ENCODE measurements around the gene SORCS2. TPM values are rescaled to one million over a fixed set of nuclear protein-coding genes. Genes with fewer than 3 reads are reported as not detected.

SORCS2 gene
- total RNA-seq, 1 donor from 2014 or later, result 9.6 TPM

DNA sequence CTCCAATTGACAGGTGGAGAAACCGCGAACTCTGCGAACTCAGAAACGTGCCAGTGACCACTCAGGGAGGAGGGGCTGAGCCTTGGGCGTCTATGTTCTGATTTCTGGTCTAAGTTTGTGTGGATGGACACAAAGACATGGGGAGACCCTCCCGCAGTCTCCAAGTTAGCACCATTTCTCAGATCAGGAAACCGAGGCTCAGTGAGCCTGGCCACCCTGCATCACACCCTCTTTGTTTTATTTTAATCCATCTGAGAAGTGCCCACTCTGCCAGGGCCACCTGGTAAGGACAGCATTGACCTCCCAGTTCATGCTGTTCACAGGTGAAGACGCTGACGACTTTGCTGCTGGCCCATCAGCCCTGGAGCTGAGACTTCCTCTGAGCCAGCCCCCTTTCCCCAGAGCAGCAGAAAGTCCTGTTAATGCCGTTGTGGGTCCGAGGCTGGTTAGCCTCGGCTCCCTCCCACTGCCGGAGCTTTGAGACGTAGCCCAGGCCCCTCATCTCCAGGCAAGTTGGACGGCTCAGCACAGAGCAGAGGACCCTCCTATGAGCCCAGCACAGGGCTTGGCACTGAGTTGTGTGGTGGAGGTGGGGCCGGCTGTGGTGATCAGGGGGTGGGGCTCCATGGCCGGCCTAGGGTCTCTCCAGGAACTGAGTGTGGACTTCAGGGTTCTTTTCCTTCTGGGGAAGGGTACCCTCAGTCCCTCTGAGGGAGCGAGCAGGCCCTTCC is 198.7 kb downstream of the SORCS2 start:
- no peak for DNase-seq (ENCODE audit: low spot score)

DNA sequence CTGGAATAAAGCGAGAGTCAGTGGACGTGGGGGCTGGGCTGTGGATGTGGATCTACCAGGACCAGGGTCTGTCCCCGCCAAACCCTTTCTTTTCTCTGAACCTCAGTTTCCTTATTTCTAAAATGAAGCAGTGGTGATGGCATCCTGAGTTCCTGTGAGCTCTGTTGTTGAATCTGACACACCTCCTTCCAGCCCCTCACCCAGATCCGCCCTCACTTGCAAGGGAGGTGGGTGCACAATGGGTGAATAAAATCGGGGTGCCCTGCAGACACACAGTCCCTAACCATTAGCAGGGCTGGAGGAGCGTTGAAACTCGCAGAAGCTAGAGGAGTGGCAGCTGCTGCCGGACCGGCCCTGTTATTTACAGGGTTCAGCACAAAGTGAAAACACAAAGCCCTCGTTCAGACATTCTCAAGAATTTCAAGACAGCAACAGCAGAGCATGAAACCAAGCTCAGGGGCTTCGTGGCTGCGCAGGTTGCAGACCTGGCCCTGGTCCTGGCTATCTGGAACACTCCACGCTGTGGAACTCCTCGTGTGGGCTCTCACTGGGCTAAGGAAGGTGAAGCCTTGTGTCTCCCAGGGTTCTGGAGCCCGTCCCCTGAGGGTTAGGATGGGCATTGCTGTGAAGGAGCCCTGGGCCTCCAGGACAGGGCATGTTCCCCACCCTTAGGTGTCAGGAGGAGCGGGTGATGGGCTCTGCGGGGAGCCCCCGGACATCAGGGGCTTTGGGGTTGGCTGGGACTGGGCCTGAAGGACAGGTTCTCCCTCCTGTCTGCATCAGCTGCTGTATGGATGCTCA is 199.5 kb downstream of the SORCS2 start:
- no peak for DNase-seq (ENCODE audit: low spot score)

DNA sequence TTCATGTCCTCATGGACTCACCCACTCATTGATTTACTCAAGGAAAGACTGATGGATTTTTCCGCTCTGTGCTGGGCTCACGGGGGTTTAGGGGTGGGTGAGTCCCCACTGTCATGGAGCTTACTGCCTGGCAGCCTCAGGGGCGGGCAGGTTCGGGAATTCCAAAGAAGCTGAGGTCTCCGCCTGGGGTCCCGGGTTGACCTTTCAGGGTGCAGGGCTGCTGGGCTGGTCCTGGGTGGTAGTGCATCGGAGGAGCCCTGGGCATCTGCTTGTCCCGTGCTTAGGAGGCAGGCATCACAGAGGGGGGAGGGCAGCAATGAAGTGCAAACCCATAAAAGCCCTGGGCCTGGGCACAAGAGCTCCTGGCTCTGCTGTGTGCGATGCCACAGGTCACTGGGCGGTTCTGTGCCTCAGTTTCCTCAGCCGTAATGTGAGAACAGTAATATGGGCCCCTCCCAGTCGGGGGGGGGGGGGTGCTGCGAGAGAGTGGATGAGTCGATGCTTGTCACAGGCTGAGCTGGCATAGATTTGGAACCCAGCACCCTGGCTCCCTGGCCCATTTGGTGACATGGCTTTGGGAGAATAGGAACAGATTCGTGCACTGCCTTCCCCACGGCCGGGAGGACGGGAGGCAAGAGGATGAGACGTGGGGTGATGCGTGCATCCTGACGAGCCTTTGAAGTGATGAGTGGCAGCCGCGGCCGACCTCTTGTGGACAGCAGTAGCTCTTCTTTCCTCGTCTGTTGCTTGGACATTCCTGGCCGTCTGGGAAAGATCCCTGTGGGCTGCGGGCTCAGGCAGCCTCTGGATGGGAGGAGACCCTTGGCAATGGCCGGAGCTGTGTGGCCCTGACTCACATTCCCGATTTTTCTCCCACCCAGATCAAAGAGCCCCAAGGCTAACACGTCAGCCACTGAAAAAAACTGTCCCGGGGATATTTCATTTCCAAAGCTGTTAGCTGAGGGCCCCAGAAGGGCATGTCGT is 200.4 kb downstream of the SORCS2 start:
- peak; percentile 74 for DNase-seq (ENCODE audit: low spot score)

DNA sequence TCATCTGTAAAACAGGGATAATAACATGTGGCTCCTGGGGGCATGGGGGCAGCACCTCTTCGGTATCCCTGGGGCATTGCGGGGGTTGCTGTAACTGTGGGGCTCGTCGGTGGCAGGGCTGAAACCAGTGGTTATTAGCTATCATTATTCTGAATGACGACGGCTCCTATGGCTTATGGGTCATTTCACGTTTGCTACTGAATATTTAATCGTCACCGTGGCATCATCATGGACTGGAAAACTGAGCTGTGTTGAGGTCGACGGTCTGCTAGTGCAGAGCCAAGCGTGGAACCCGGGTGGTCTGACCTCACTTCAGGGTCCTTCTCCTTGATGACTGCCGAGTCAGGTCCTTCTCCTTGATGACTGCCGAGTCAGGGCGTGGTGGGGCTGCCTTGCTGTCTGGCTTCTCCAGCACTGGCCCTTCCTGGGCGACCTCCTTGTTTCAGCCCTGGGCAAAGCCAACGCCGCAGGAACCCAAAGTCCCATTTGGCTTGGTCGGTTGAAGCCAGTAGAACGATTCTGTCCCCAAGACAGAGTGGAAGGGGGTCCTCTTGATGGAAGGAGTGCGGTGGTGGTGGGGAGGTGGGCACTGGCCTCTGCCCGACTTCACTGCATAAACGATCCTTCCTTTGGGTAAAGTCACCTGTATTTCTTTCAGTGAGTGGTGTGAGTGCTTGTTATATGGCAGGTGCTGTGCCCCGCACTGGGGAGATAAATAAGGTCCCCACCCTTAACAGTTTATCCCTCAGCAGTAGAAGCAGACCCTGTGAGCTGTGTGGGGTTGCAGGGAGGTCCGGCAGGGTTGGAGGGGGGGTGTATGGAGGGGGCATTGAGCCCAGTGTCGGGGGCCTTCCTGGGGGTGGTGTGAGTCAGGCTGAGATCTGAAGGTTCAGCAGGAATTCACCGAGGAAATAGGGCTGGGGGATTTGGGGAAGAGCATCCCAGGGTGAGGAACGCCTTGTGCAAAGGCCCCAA is 201.6 kb downstream of the SORCS2 start:
- DNase-seq (ENCODE audit: low spot score), result no peak

DNA sequence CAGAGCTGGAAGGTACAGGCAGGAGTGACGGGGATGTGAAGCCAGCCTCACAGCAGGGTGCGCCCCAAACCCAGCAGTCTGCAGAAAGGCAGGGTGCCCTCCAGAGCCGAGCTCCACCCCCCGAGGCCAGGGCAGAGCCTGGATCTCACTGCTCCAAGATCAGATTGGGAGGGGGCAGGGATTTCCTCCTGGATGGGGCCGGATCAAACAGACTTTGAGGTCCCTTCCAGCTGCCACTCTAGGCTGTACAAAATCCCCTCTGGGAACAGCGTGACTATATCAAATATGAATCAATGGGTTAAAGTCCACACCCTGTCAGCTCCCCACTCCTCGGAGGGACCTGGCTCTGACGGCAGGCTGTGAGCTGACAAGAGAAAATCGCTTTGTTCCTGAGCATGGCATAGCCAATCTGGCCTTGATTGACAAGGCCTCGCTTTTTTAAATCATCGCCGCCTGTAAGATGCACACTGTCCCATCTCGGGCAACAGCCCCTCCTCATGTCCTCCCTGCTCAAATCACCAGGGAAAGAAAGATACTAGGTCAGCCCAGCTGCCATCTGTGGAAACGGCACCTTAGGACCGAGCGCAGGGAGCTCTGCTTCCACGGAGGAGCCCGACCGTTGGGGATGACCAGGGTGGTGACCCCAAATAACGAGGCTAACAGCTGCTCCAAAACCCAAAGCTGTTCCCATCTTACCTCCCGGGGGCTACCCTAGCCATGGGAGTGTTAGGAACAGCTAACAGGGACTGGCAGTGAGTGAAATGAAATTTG is 202.5 kb downstream of the SORCS2 start:
- DNase-seq (ENCODE audit: low spot score), result no peak

DNA sequence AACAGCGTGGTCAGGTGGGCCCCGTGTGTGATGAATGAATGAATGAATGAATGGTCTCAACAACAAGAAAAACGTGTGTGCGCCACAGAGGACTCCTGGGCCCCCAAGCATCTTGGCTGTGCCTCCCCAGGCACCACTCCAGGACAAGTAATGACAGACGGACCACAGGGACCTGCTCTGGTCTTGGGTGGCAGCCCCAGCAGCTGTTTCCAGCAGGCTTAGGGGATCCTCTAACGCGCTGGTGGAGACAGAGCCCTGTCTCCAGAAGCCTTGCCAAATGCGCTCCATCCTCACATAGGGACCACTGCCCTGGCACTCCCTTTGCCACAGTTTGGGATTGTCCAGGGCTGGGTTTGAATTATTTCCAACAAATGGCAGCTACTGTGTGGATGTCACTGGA is 203.3 kb downstream of the SORCS2 start:
- no peak for DNase-seq (ENCODE audit: low spot score)

DNA sequence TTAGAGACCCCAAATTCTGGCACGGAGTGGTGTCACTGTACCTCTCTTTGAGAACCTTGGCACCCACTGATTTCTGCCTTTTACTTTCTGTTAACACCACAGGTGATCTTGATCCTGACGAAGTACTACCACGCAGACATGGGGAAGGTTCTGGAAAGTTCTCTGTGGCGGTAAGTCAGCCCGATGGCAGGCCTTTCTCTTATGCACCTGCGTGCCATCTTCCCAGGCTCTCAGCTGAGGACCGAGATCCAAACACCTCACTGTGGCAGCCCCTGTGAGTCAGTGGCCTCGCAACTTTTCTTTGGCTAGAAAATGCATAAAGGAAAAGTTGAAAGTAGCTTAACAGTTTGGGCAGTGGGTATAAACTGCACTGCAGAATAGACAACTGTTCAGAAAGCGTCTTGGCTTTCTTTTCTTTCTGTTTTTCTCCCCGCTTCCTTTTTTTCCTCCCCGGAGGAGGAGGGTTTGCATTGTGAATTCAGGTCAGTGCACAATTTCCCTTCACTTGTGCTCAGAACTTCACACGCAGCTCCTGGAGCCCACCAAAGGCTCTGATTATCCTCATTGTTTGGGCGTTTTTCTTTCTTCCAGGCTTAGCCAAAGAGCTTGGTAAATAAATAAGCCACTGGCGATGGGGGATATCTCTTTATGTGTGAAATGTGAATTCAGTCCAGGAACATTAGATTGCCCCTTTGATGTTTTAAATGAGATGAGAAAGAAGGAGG is 204.0 kb downstream of the SORCS2 start:
- no peak for DNase-seq (ENCODE audit: low spot score)

DNA sequence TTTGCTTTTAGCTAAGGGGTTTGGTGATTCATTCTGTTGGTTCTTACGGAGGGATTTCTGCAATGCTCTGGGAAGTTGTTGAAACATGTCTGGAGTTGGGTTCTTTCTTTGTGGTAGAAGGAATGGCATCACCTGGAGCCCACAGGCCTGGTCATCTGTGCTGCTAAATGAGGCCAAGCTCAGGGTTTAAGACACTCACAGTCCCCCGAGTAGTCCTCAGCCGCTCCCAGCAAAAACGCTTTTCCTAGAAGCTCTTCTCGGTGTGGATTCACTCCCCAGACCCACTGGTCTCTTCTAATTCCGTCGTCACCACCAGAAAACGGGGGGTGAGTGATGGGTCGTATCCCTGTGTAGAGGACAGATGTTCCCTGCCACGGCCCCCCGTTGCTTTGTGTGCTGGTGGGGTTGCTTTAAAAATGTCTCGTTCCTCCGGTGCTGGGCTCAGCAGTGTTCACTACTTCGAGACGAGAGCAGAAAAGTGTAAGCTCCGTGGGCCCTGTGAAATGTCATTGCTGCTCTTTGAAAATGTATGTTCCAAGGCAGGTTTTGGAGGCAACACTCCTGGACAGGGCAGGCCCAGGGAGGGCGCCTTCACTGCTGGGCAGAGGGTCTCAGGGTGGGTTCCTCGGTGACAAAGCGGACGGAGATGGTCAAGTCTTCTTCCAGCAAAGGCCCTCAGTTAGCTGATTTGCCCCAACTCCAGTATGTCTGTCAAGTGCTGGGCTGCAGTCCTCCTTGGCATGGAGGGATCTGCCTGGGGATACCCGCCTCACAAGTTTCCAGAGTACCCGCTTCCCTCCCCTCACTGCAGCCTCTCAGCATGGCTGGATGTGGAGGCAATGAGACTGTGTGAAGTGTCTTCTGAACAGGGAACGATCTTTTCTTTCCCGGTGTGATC is 205.1 kb downstream of the SORCS2 start:
- DNase-seq (ENCODE audit: low spot score), result no peak

DNA sequence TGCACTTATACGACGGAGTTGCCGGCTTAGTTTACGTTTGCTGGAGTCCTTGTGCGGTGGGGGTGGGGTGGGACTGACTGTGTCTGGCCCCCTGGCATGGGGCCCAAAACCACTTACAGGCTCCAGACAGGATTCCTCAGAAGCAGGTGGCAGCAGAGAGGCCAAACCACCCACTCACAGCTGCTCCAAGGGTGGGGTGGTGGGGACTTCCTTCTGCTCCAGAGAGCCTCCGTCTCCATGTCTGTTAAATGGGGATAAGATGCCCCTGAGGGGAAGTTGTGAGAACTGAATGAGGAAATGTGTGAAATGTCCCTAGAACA is 205.7 kb downstream of the SORCS2 start:
- DNase-seq (ENCODE audit: low spot score), result peak; percentile 48

DNA sequence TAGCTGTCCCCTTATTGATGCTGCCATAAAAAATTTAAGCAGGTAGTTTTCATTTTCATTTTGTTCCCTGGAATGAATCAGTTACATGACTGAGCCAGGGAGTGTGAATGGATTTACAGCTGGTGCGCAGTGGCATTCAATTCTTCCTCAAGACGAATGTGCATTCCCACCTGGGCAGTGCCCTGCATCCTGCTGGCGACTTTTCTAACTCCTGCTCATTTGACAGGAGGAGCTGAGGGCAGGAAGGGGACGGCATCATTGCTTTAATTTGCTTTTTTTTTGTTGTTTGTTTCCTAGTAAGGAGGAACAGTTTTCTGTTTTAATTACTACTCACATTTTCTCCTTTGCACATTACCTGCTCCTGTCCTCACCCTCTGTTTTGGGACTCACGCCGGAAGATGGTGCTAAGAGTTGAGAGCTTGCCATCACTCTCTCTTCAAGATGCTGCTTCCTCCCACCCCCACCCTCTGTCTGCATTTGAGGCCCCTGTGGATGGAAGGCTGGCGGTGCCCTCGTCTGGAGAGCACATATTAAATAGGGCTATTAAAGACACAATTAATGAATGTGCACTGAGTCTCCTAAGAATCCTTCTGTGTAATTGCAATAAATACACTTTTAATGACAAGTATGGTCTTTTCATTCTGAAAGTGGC is 206.6 kb downstream of the SORCS2 start:
- DNase-seq (ENCODE audit: low spot score), result no peak

DNA sequence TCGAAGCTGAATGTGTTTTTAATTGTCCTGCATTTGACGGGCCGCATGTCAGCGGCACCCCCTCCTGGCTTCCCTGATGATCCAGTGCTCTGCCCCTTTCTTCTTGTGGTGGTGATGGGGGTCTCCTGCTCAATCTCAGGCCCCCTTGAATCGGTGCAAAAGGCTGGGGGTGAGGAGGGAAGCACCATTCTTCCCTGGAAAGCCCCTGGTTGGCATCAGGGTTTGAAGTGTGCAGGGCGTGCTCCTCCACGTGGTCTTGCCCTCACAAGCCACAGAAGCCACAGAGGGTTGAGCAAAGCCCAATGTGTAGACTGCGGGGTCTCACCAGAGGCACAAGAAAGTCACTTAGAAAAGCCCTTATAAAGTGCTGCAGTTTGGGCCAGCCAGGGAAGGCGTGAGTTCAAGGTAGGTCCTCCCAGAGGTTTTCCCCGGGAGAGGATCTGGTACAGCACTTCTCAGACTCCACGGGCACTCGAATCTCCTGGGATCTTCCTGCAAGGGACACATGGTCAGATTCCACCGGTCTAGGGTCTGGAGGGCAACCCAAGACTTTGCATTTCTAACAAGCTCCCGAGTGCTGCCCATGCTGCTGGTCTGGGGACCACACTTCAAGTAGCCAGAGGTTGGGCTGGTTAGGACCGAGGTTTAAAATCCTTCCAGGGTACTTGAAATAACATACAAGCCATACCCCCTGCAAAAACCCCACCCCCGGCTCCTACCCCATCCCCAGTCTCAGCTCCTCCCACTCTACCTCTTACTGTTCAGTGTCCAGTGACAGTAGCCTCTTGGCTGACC is 207.3 kb downstream of the SORCS2 start:
- DNase-seq (ENCODE audit: low spot score), result no peak

DNA sequence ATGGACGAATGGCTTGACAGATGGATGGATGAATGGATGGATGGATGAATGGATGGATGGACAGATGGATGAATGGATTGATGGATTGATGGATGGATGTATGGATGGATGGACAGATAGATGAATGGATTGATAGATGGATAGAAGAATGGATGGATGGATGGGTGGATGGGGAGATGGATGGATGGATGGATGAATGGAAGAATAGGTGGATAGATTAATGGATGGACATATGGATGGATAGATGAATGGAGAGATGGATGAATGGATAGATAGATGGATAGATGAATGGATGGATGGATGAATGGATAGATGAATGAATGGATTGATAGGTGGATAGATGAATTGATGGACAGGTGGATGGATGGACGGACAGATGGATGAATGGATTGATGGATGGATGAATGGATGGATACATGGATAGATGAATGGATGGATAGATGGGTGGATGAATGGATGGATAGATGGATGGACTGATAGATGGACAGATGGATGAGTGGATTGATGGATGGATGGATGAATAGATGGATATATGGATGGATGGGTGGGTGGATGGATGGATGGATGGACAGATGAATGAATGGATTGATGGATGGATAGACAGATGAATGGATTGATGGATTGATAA is 208.4 kb downstream of the SORCS2 start:
- DNase-seq (ENCODE audit: low spot score), result no peak

DNA sequence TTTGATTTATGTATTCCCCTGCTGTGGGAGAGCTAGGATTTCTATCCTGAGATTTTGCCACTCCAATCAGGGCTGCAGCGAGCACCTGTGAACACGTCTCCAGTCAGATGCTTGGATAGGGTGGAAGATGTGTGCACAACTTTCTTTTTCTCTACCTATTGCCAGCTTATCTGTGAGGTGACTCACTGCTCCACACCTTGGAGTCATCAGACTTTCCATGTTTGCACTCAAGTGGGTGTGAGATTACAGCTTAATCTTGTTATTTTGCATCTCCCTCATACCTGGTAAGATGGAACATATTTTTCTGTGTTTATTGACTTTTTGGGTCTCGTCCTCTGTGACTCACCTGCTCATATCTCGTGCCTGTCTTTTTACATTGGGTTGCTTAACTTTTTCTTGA is 210.2 kb downstream of the SORCS2 start:
- no peak for DNase-seq (ENCODE audit: low spot score)

DNA sequence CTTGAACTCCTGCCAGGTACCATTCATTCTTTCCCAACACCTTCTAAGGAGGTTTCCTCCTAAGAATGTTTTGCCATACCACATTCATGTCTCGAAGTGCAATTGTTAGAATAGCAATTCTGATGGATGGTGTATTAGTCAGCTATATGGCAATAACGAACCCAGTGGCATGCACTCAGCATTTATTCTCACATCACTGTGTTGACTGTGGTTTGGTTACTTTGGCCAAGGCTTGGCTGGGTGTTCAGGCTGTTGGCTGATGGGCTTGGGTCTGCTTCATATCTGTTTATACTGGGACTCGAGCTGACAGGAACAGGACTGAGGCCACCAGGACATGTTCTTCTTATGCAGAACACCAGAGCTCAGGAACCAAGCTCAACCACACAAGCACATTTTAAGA is 210.7 kb downstream of the SORCS2 start:
- DNase-seq (ENCODE audit: low spot score), result no peak

DNA sequence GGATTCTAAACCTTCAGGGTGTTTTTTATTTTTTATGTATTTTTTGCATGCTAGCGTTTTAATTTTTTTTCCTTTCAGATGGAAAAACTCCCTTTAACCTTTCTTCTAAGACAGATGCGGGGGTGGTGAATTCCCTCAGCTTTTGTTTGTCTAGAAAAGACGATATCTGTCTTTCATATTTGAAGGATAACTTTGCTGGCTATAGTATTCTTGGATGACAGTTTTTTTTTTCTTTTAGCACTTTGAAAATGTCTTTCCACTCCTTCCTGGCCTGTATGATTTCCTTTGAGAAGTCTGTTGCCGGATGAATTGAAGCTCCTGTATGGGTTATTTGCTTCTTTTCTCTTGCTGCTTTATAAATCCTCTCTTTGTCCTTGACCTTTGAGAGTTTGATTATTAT is 215.8 kb downstream of the SORCS2 start:
- no peak for DNase-seq (ENCODE audit: low spot score)

DNA sequence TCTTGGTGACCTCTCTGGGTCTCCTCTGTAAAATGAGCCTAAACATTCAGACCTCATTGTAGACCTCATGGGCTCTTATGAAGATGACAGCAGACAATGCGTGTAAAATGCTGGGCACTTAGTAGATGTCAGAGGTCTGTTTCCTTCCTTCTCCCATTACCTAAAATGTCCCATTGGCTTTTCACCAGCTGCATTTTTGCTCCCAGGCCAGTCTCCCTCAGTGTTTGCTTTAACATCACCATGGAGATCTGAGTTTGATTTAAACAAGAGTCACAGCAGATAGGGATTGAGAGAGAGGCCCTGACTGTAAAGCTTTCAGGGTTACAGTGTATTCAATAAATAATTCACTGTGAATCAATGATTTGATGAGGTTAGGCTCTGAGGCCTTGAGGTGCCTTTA is 218.1 kb downstream of the SORCS2 start:
- DNase-seq (ENCODE audit: low spot score), result peak; percentile 74

DNA sequence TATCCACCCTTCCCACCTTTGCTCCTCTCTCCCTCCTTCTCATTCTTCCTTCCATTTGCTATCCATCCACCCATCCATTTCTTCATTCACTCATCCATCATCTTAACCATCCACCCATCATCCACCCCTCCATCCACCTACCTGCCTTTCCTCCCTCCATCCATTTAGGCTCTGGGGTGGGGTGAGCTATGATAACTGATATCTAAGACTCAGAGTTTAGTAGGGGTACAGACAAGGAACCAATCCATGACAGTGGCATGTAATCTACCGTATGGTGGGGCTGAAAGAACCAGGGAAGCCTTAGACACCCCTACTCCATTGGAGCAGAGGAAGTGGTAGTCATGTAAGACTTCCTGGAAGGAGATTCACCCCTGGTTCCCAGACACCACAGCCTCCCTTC is 219.2 kb downstream of the SORCS2 start:
- no peak for DNase-seq (ENCODE audit: low spot score)

All from umbilical cord (tissue), 2 donors.